WTC11 (cell line): ENCODE data around the gene YLPM1. TPM values are rescaled to one million over a fixed set of nuclear protein-coding genes. Genes with fewer than 3 reads are reported as not detected.

ENCODE experiments used
- ATAC-seq: fragments of 200-7000 bp; cut with Tn5 transposase; 2 replicates; pipeline ENCODE4 v1.10.0; 2021; ENCODE audit warnings: mild to moderate bottlenecking, moderate library complexity
- CTCF ChIA-PET: fragments of 300-600 bp; sonication (Branson Sonifier 250); formaldehyde crosslinking; loops from one replicate; lab custom pipeline; 2021; ENCODE audit warnings: antibody characterized with exemption; lab: Charles Lee
- POLR2A ChIA-PET: fragments of 350-600 bp; sonication (Branson Sonifier 250); formaldehyde crosslinking; loops from one replicate; lab custom pipeline; 2021; ENCODE audit warnings: antibody characterized with exemption; lab: Charles Lee
- DNase-seq: peaks from one replicate; pipeline ENCODE4 v3.0.0; 2021; ENCODE audit warnings: low spot score
- H3K27ac Mint-ChIP-seq: 2 replicates; pipeline ENCODE4 v1.8.0; 2021; ENCODE audit warnings: mixed read lengths
- H3K27me3 Mint-ChIP-seq: 2 replicates; pipeline ENCODE4 v1.8.0; 2021; ENCODE audit warnings: low read depth, mild to moderate bottlenecking, moderate library complexity, mixed read lengths
- H3K36me3 Mint-ChIP-seq: 2 replicates; pipeline ENCODE4 v1.8.0; 2021; ENCODE audit warnings: mixed read lengths
- H3K4me1 Mint-ChIP-seq: 2 replicates; pipeline ENCODE4 v1.8.0; 2022; ENCODE audit warnings: mixed read lengths
- H3K4me3 Mint-ChIP-seq: 2 replicates; pipeline ENCODE4 v1.8.0; 2021; ENCODE audit warnings: mild to moderate bottlenecking, moderate library complexity, mixed read lengths
- H3K9me3 Mint-ChIP-seq: 2 replicates; pipeline ENCODE4 v1.8.0; 2021; ENCODE audit warnings: mixed read lengths
- ATF1 ChIP-seq: sonication (generic); formaldehyde crosslinking; IDR thresholded peaks from 2 replicates; pipeline ENCODE4 v1.8.1; 2023; ENCODE audit warnings: mild to moderate bottlenecking, moderate library complexity, missing genetic modification reagents
- CREM ChIP-seq: sonication (generic); formaldehyde crosslinking; IDR thresholded peaks from 2 replicates; pipeline ENCODE4 v1.8.1; 2022; ENCODE audit warnings: mild to moderate bottlenecking, missing genetic modification reagents, moderate library complexity
- GABPB1 ChIP-seq: sonication (generic); formaldehyde crosslinking; IDR thresholded peaks from 2 replicates; pipeline ENCODE4 v1.8.1; 2023; ENCODE audit warnings: mild to moderate bottlenecking, missing genetic modification reagents
- HMGA2 ChIP-seq: fragments of 250-450 bp; sonication (Bioruptor Pico); IDR thresholded peaks from 2 replicates; pipeline ENCODE4 v1.4.0; 2021; ENCODE audit warnings: mild to moderate bottlenecking, moderate library complexity
- JUN ChIP-seq: sonication (generic); formaldehyde crosslinking; IDR thresholded peaks from 2 replicates; pipeline ENCODE4 v1.8.0; 2023; ENCODE audit warnings: mild to moderate bottlenecking, missing genetic modification reagents
- MYBL2 ChIP-seq: sonication (generic); formaldehyde crosslinking; IDR thresholded peaks from 2 replicates; pipeline ENCODE4 v1.8.1; 2023; ENCODE audit warnings: mild to moderate bottlenecking, moderate library complexity, missing genetic modification reagents
- ZBTB21 ChIP-seq: sonication (generic); formaldehyde crosslinking; IDR thresholded peaks from 2 replicates; pipeline ENCODE4 v1.8.1; 2023; ENCODE audit warnings: mild to moderate bottlenecking, missing genetic modification reagents, borderline replicate concordance
- ZNF219 ChIP-seq: sonication (generic); formaldehyde crosslinking; IDR thresholded peaks from 2 replicates; pipeline ENCODE4 v1.8.0; 2023; ENCODE audit warnings: missing genetic modification reagents, mild to moderate bottlenecking, borderline replicate concordance
- ZNF423 ChIP-seq: fragments of 250-450 bp; sonication (Bioruptor Pico); IDR thresholded peaks from 2 replicates; pipeline ENCODE4 v2.1.2; 2022; ENCODE audit warnings: mild to moderate bottlenecking, moderate library complexity
- ZNF425 ChIP-seq: fragments of 250-450 bp; sonication (Bioruptor Pico); conservative IDR thresholded peaks from 2 replicates; pipeline ENCODE4 v1.9.0; 2021; ENCODE audit warnings: mild to moderate bottlenecking
- ZSCAN18 ChIP-seq: fragments of 250-450 bp; sonication (Bioruptor Pico); IDR thresholded peaks from 2 replicates; pipeline ENCODE4 v2.1.2; 2022; ENCODE audit warnings: mild to moderate bottlenecking, moderate library complexity
- total RNA-seq: library from RNA; stranded (reverse); gene quantifications from 3 replicates; pipeline ENCODE4 v1.2.3, GENCODE V29; 2021
- TF ChIP-seq, protein P1 (sequence below): sonication (generic); formaldehyde crosslinking; conservative IDR thresholded peaks from 2 replicates; pipeline ENCODE4 v1.8.1; 2022; ENCODE audit warnings: mild to moderate bottlenecking, missing genetic modification reagents
- TF ChIP-seq, protein P2 (sequence below): sonication (generic); formaldehyde crosslinking; IDR thresholded peaks from 2 replicates; pipeline ENCODE4 v1.8.1; 2023; ENCODE audit warnings: mild to moderate bottlenecking, missing genetic modification reagents
- TF ChIP-seq, protein P3 (sequence below): sonication (generic); formaldehyde crosslinking; IDR thresholded peaks from 2 replicates; pipeline ENCODE4 v1.8.1; 2022; ENCODE audit warnings: mild to moderate bottlenecking, missing genetic modification reagents, moderate library complexity, borderline replicate concordance
- TF ChIP-seq, protein P4 (sequence below): sonication (generic); formaldehyde crosslinking; IDR thresholded peaks from 2 replicates; pipeline ENCODE4 v1.8.1; 2023; ENCODE audit warnings: mild to moderate bottlenecking, missing genetic modification reagents, borderline replicate concordance

The YLPM1 gene
- total RNA-seq, 1 experiment from 2014 or later: 66.6 TPM

DNA sequence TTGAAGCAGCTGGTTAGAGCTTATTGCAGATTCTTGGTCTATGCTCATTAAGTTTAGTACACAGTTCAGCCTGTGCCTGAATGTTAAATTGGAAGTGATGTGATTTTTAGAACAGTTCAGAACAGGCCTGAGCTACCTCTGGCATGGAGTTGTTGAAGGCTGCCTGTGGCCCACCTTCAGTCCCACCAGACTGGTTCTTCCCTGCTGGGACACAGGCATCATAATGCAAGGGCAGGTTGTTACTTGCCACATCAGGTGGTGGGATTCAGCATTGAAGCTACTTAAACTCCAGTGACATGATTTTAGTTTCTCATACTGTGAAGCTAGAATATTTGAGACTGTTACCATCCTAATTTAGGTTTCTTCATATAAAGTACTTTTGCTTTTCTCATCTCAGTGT, 63.5 kb downstream of the YLPM1 start (continued):
- TF ChIP-seq ZBTB21 (CRISPR knock-in tag) (no peak), ZNF425 (CRISPR knock-in tag) (no peak), ZNF423 (no peak), ZNF219 (CRISPR knock-in tag) (no peak)
- TF ChIP-seq, protein P1, sequence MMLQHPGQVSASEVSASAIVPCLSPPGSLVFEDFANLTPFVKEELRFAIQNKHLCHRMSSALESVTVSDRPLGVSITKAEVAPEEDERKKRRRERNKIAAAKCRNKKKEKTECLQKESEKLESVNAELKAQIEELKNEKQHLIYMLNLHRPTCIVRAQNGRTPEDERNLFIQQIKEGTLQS (CRISPR knock-in tag): no peak
- TF ChIP-seq, protein P2, sequence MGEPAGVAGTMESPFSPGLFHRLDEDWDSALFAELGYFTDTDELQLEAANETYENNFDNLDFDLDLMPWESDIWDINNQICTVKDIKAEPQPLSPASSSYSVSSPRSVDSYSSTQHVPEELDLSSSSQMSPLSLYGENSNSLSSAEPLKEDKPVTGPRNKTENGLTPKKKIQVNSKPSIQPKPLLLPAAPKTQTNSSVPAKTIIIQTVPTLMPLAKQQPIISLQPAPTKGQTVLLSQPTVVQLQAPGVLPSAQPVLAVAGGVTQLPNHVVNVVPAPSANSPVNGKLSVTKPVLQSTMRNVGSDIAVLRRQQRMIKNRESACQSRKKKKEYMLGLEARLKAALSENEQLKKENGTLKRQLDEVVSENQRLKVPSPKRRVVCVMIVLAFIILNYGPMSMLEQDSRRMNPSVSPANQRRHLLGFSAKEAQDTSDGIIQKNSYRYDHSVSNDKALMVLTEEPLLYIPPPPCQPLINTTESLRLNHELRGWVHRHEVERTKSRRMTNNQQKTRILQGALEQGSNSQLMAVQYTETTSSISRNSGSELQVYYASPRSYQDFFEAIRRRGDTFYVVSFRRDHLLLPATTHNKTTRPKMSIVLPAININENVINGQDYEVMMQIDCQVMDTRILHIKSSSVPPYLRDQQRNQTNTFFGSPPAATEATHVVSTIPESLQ (CRISPR knock-in tag): no peak
- TF ChIP-seq, protein P3, sequence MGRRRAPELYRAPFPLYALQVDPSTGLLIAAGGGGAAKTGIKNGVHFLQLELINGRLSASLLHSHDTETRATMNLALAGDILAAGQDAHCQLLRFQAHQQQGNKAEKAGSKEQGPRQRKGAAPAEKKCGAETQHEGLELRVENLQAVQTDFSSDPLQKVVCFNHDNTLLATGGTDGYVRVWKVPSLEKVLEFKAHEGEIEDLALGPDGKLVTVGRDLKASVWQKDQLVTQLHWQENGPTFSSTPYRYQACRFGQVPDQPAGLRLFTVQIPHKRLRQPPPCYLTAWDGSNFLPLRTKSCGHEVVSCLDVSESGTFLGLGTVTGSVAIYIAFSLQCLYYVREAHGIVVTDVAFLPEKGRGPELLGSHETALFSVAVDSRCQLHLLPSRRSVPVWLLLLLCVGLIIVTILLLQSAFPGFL (CRISPR knock-in tag): no peak

DNA sequence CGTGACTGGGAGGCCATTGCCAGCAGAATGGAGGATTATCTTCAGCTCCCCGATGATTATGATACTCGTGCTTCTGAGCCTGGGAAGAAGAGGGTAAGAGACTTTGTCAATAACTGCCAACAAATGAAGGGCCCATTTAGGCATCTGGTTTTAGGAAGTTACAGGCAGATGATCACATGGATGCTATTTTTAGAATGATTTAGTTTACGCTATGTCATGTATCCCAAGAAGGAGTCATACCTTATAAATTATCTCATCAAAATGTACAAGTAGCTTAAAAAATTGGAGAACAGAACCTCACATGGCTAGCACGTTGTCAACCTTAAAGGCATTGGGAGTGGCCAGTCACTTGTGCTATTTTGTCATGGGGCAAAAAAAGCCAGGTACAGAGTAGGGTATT, 66.1 kb downstream of the YLPM1 start:
- peaks cover 15% of the 10 kb centered on the region for H3K4me1 Mint-ChIP-seq
- ATAC-seq: no peak
- TF ChIP-seq, protein P1 (CRISPR knock-in tag): no peak
- no peak for TF ChIP-seq JUN (CRISPR knock-in tag)
- TF ChIP-seq ZBTB21 (CRISPR knock-in tag): no peak
- TF ChIP-seq GABPB1 (CRISPR knock-in tag): no peak
- TF ChIP-seq ZNF219 (CRISPR knock-in tag): no peak
- TF ChIP-seq HMGA2 (CRISPR knock-in tag): no peak
- no peak for TF ChIP-seq MYBL2 (CRISPR knock-in tag)
- TF ChIP-seq CREM (CRISPR knock-in tag): no peak
- TF ChIP-seq, protein P4, sequence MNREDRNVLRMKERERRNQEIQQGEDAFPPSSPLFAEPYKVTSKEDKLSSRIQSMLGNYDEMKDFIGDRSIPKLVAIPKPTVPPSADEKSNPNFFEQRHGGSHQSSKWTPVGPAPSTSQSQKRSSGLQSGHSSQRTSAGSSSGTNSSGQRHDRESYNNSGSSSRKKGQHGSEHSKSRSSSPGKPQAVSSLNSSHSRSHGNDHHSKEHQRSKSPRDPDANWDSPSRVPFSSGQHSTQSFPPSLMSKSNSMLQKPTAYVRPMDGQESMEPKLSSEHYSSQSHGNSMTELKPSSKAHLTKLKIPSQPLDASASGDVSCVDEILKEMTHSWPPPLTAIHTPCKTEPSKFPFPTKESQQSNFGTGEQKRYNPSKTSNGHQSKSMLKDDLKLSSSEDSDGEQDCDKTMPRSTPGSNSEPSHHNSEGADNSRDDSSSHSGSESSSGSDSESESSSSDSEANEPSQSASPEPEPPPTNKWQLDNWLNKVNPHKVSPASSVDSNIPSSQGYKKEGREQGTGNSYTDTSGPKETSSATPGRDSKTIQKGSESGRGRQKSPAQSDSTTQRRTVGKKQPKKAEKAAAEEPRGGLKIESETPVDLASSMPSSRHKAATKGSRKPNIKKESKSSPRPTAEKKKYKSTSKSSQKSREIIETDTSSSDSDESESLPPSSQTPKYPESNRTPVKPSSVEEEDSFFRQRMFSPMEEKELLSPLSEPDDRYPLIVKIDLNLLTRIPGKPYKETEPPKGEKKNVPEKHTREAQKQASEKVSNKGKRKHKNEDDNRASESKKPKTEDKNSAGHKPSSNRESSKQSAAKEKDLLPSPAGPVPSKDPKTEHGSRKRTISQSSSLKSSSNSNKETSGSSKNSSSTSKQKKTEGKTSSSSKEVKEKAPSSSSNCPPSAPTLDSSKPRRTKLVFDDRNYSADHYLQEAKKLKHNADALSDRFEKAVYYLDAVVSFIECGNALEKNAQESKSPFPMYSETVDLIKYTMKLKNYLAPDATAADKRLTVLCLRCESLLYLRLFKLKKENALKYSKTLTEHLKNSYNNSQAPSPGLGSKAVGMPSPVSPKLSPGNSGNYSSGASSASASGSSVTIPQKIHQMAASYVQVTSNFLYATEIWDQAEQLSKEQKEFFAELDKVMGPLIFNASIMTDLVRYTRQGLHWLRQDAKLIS (CRISPR knock-in tag): no peak
- no peak for TF ChIP-seq ZSCAN18
- no peak for TF ChIP-seq ATF1 (CRISPR knock-in tag)
- ChIA-PET CTCF (no interaction called here), POLR2A (no interaction called here)
- H3K4me3 Mint-ChIP-seq: no peak overlapping the region
- peaks cover 21% of the 10 kb centered on the region for H3K36me3 Mint-ChIP-seq
- H3K27ac Mint-ChIP-seq: peak overlapping the region; percentile 5; the same call in 1 of the 2 replicates
- no peaks in the 10 kb centered on the region for H3K27me3 Mint-ChIP-seq
- H3K9me3 Mint-ChIP-seq: no peaks in the 10 kb centered on the region
- DNase-seq: no peak
